HCT116 (cell line): ENCODE measurements around the gene FAM216B. TPM values are rescaled to one million over a fixed set of nuclear protein-coding genes. Genes with fewer than 3 reads are reported as not detected.

Experiments
- ATAC-seq: fragments of 200-7000 bp; cut with Tn5 transposase; 2 replicates; pipeline ENCODE4 v1.9.1; 2020; ENCODE audit warnings: mild to moderate bottlenecking, moderate library complexity
- BruUV-seq: library from RNA; stranded (reverse); fragments of 400-500 nt; replicated peaks from 2 replicates; lab custom pipeline; 2021; lab: Mats Ljungman, UMichigan
- CTCF ChIA-PET: fragments of 300-600 bp; sonication (Branson Sonifier 250); formaldehyde crosslinking; loops from one replicate; lab custom pipeline; 2021; ENCODE audit warnings: antibody characterized with exemption; lab: Charles Lee
- POLR2A ChIA-PET: fragments of 300-600, 350-600 bp; sonication (Branson Sonifier 250); formaldehyde crosslinking; loops from one replicate; lab custom pipeline; 2021; ENCODE audit warnings: antibody characterized with exemption; lab: Charles Lee
- RAD21 ChIA-PET, 2 experiments: fragments of 300-600 bp; sonication (Branson Sonifier 250); formaldehyde crosslinking; loops; one replicate each; lab custom pipeline; 2023; ENCODE audit warnings: low total read pairs in 2 of 2; ENCODE audit not compliant: uncharacterized antibody in 2 of 2, unreplicated experiment in 2 of 2, low non-redundant PET in 1 of 2; lab: Charles Lee
- DNase-seq: peaks from one replicate; pipeline ENCODE4 v3.0.0-alpha.2; 2010; ENCODE audit warnings: low read depth, low spot score
- H2AFZ ChIP-seq: fragments of 200-600 bp; shearing (Covaris generic), sonication (generic); 2 replicates; pipeline ENCODE4 v1.6.1; 2017; ENCODE audit warnings: low read depth, mixed run types, mixed read lengths, antibody characterized with exemption, low read length; ENCODE audit not compliant: poor library complexity, severe bottlenecking
- H3K27ac ChIP-seq: 2 replicates; pipeline ENCODE4 v1.5.1; 2012; ENCODE audit warnings: low read depth, low read length
- H3K27me3 ChIP-seq: fragments of 200-600 bp; sonication (generic); 2 replicates; pipeline ENCODE4 v1.6.1; 2016; ENCODE audit warnings: mixed run types, low read length, mixed read lengths; ENCODE audit not compliant: insufficient read depth
- H3K36me3 ChIP-seq, 2 experiments: fragments of 200-500 bp in 1 of 2; fragments of 200-600 bp in 1 of 2; sonication (Bioruptor generic) in 1 of 2; sonication (generic) in 1 of 2; 2 replicates each; pipeline versions ENCODE4 v1.5.1 to v1.6.1; 2014 to 2016; ENCODE audit warnings: low read length in 2 of 2, inconsistent platforms in 1 of 2, mixed read lengths in 1 of 2, mixed run types in 1 of 2; ENCODE audit not compliant: insufficient read depth in 2 of 2, control insufficient read depth in 1 of 2
- H3K4me1 ChIP-seq, 2 experiments: fragments of 200-600 bp in 1 of 2; sonication (generic) in 1 of 2; 2 replicates each; pipeline versions ENCODE4 v1.5.1 to v1.6.1; 2012 to 2017; ENCODE audit warnings: low read length in 2 of 2, inconsistent platforms in 1 of 2, mild to moderate bottlenecking in 1 of 2, mixed read lengths in 1 of 2, mixed run types in 1 of 2, moderate library complexity in 1 of 2; ENCODE audit not compliant: insufficient read depth in 2 of 2, control insufficient read depth in 1 of 2
- H3K4me2 ChIP-seq: fragments of 200-600 bp; sonication (generic); 2 replicates; pipeline ENCODE4 v1.6.1; 2017; ENCODE audit warnings: mixed run types, low read length, mixed read lengths
- H3K4me3 ChIP-seq, 2 experiments: fragments of 200-600 bp in 1 of 2; sonication (generic) in 1 of 2; replicated peaks in 1 of 2; 2 replicates each; pipeline ENCODE4 v1.5.1; 2011 to 2016; ENCODE audit warnings: low read length in 2 of 2, control low read depth in 1 of 2, low read depth in 1 of 2, mild to moderate bottlenecking in 1 of 2, mixed read lengths in 1 of 2, mixed run types in 1 of 2
- H3K79me2 ChIP-seq: fragments of 200-600 bp; sonication (generic); 2 replicates; pipeline ENCODE4 v1.6.1; 2017; ENCODE audit warnings: mild to moderate bottlenecking, mixed run types, low read length, moderate library complexity, mixed read lengths; ENCODE audit not compliant: insufficient read depth
- H3K9ac ChIP-seq: fragments of 200-600 bp; sonication (generic); 2 replicates; pipeline ENCODE4 v1.6.1; 2016; ENCODE audit warnings: low read length, mixed read lengths
- H3K9me2 ChIP-seq: fragments of 200-600 bp; sonication (generic), shearing (Covaris generic); 2 replicates; pipeline ENCODE4 v1.6.1; 2017; ENCODE audit warnings: mixed run types, mild to moderate bottlenecking, moderate library complexity; ENCODE audit not compliant: insufficient read depth
- H3K9me3 ChIP-seq, 2 experiments: fragments of 200-500 bp in 1 of 2; fragments of 200-600 bp in 1 of 2; sonication (Bioruptor generic) in 1 of 2; sonication (generic) in 1 of 2; 2 replicates each; pipeline ENCODE4 v1.6.1; 2014 to 2017; ENCODE audit warnings: low read length in 2 of 2, mixed read lengths in 2 of 2, inconsistent platforms in 1 of 2, low read depth in 1 of 2, mild to moderate bottlenecking in 1 of 2, mixed run types in 1 of 2, moderate library complexity in 1 of 2; ENCODE audit not compliant: control insufficient read depth in 1 of 2, insufficient read depth in 1 of 2
- H4K20me1 ChIP-seq: fragments of 200-600 bp; sonication (generic), shearing (Covaris generic); 2 replicates; pipeline ENCODE4 v1.6.1; 2017; ENCODE audit warnings: mixed run types, mild to moderate bottlenecking, moderate library complexity; ENCODE audit not compliant: insufficient read depth
- CBX3 ChIP-seq: IDR thresholded peaks from 2 replicates; pipeline ENCODE4 v1.6.1; 2012; ENCODE audit warnings: low read depth
- CEBPB ChIP-seq: IDR thresholded peaks from 2 replicates; pipeline ENCODE4 v1.6.1; 2012; ENCODE audit warnings: low read depth
- CTCF ChIP-seq, 3 experiments: fragments of 200-600 bp in 1 of 3; sonication (generic) in 1 of 3; IDR thresholded peaks in 2 of 3; conservative IDR thresholded peaks in 1 of 3; 2 replicates each; pipeline ENCODE4 v1.5.1; 2012 to 2017; ENCODE audit warnings: low read depth in 2 of 3, low read length in 2 of 3, antibody characterized with exemption in 1 of 3, borderline replicate concordance in 1 of 3, control low read depth in 1 of 3, mild to moderate bottlenecking in 1 of 3, mixed read lengths in 1 of 3, mixed run types in 1 of 3, moderate library complexity in 1 of 3; ENCODE audit not compliant: insufficient read depth in 1 of 3
- EGR1 ChIP-seq: IDR thresholded peaks from 2 replicates; pipeline ENCODE4 v1.6.1; 2012; ENCODE audit warnings: low read depth
- ELF1 ChIP-seq: IDR thresholded peaks from 2 replicates; pipeline ENCODE4 v1.6.1; 2012; ENCODE audit warnings: low read depth, borderline replicate concordance
- EZH2 ChIP-seq: fragments of 200-600 bp; sonication (generic); IDR thresholded peaks from 2 replicates; pipeline ENCODE4 v1.6.1; 2017; ENCODE audit warnings: antibody characterized with exemption, mixed run types
- EZH2phosphoT487 ChIP-seq: fragments of 200-600 bp; IDR thresholded peaks from 2 replicates; pipeline ENCODE4 v1.6.1; 2018; ENCODE audit warnings: antibody characterized with exemption, borderline replicate concordance
- FOSL1 ChIP-seq: IDR thresholded peaks from 2 replicates; pipeline ENCODE4 v1.6.1; 2012; ENCODE audit warnings: low read depth
- POLR2AphosphoS5 ChIP-seq: IDR thresholded peaks from 2 replicates; pipeline ENCODE4 v1.6.1; 2011; ENCODE audit warnings: mild to moderate bottlenecking, low read depth, low read length, moderate library complexity
- RAD21 ChIP-seq: IDR thresholded peaks from 2 replicates; pipeline ENCODE4 v1.6.1; 2012; ENCODE audit warnings: low read depth, mild to moderate bottlenecking
- SIN3A ChIP-seq: IDR thresholded peaks from 2 replicates; pipeline ENCODE4 v1.6.1; 2012; ENCODE audit warnings: low read depth
- SP1 ChIP-seq: IDR thresholded peaks from 2 replicates; pipeline ENCODE4 v1.6.1; 2012; ENCODE audit warnings: low read depth
- SRF ChIP-seq: IDR thresholded peaks from 2 replicates; pipeline ENCODE4 v1.6.1; 2012; ENCODE audit warnings: low read depth
- TCF7L2 ChIP-seq: IDR thresholded peaks from 2 replicates; pipeline ENCODE4 v1.7.0; 2011; ENCODE audit warnings: borderline replicate concordance, inconsistent platforms; ENCODE audit not compliant: insufficient read depth, insufficient read length; ENCODE audit errors: extremely low read depth
- YY1 ChIP-seq: IDR thresholded peaks from 2 replicates; pipeline ENCODE4 v1.6.1; 2011; ENCODE audit warnings: low read length, low read depth, moderate library complexity, mild to moderate bottlenecking; ENCODE audit not compliant: insufficient replicate concordance; ENCODE audit errors: extremely low read depth
- ZBTB33 ChIP-seq: IDR thresholded peaks from 2 replicates; pipeline ENCODE4 v1.6.1; 2011; ENCODE audit warnings: mild to moderate bottlenecking, low read length, moderate library complexity; ENCODE audit not compliant: insufficient replicate concordance; ENCODE audit errors: extremely low read depth
- ZFX ChIP-seq: fragments of 450-650 bp; IDR thresholded peaks from 2 replicates; pipeline ENCODE4 v1.6.1; 2017
- ZNF274 ChIP-seq: fragments of 200-500 bp; sonication (Bioruptor generic); IDR thresholded peaks from 2 replicates; pipeline ENCODE4 v1.6.1; 2014; ENCODE audit warnings: mild to moderate bottlenecking, low read depth, low read length, inconsistent platforms
- intact Hi-C: fragments of 100-400 bp; cut with micrococcal nuclease; formaldehyde crosslinking; loops from 2 replicates; pipeline ENCODE4 v1.10.0; 2022
- total RNA-seq: library from RNA; stranded (reverse); gene quantifications from one replicate; pipeline ENCODE4 v1.2.1, GENCODE V29; 2021; ENCODE audit not compliant: unreplicated experiment

FAM216B gene
- total RNA-seq, 1 experiment from 2014 or later: not detected

GRCh38 chr13:42747399-42747873 lies 33.9 kb upstream of the FAM216B start:
- DNase-seq: no peak
- POLR2A ChIA-PET: no interaction called here
- H3K4me3 ChIP-seq: no peak overlapping the region
- no peaks in the 10 kb centered on the region for H4K20me1 ChIP-seq
- no peak overlapping the region for H3K4me2 ChIP-seq
- TF ChIP-seq TCF7L2: no peak
- TF ChIP-seq CEBPB: no peak
- TF ChIP-seq ZBTB33: no peak
- TF ChIP-seq ZFX: no peak
- no peak for TF ChIP-seq SRF
- TF ChIP-seq EZH2phosphoT487: no peak
- TF ChIP-seq YY1: no peak
- no peak for TF ChIP-seq RAD21
- TF ChIP-seq, all 23 proteins: peak for 0
- H3K9me2 ChIP-seq: no peaks in the 10 kb centered on the region
- no peaks in the 10 kb centered on the region for H3K9me3 ChIP-seq
- 0 out of 2 replicates have a peak, but pooled peaks cover 3% of the 10 kb centered on the region for H3K27me3 ChIP-seq
- intact Hi-C loops: no loop called here
- BruUV-seq: no TSS peak
- H3K9ac ChIP-seq: no peak overlapping the region
- H3K4me1 ChIP-seq: no peaks in the 10 kb centered on the region
- H3K27ac ChIP-seq: no peak overlapping the region
- CTCF ChIA-PET: no interaction called here
- H2AFZ ChIP-seq: no peak overlapping the region
- H3K79me2 ChIP-seq: no peaks in the 10 kb centered on the region
- ATAC-seq: no peak
- RAD21 ChIA-PET: no interaction called here
- no peaks in the 10 kb centered on the region for H3K36me3 ChIP-seq

- Histone ChIP-seq H3K9me3 (no peaks in the 10 kb centered on the region), H3K9ac (no peak overlapping the region), H2AFZ (no peak overlapping the region), H3K36me3 (no peaks in the 10 kb centered on the region), H3K4me2 (no peak overlapping the region), H3K4me3 (no peak overlapping the region), H4K20me1 (no peaks in the 10 kb centered on the region), H3K79me2 (no peaks in the 10 kb centered on the region), H3K27ac (no peak overlapping the region), H3K4me1 (no peaks in the 10 kb centered on the region), H3K27me3 (0 out of 2 replicates have a peak, but pooled peaks cover 3% of the 10 kb centered on the region), H3K9me2 (no peaks in the 10 kb centered on the region)
- ATAC-seq (no peak), DNase-seq (no peak)
- no peak for TF ChIP-seq EGR1
- TF ChIP-seq CTCF (IDR thresholded peaks at IDR 0.05 in 2 of 3, conservative IDR thresholded peaks at IDR 0.05 in 1 of 3; ENCODE audit: borderline replicate concordance in 1 of 3, insufficient read depth in 1 of 3, low read depth in 2 of 3, low read length in 2 of 3): no peak
- no peak for TF ChIP-seq TCF7L2
- no peak for TF ChIP-seq CBX3
- TF ChIP-seq ELF1: no peak
- TF ChIP-seq ZFX: no peak
- no peak for TF ChIP-seq RAD21
- TF ChIP-seq SIN3A: no peak
- no peak for TF ChIP-seq FOSL1
- no peak for TF ChIP-seq POLR2AphosphoS5
- no peak for TF ChIP-seq EZH2
- no peak for TF ChIP-seq EZH2phosphoT487
- no peak for TF ChIP-seq SP1
- TF ChIP-seq ZNF274: no peak
- TF ChIP-seq YY1: no peak
- RAD21 ChIA-PET: no interaction called here
- CTCF ChIA-PET: no interaction called here
- no TSS peak for BruUV-seq
- POLR2A ChIA-PET: no interaction called here
- intact Hi-C loops: no loop called here
These were observed 30.6 kb upstream of the FAM216B start for GRCh38 chr13:42750794-42751193.
